PC-3 (cell line): ENCODE data around the gene IL6ST. TPM values are rescaled to one million over a fixed set of nuclear protein-coding genes. Genes with fewer than 3 reads are reported as not detected.
"Not testable (repeated sequence)": the region's sequence is repeated elsewhere in the genome, so short reads cannot be mapped to it uniquely, and the experiment has no call there.

Experiments used
- ATAC-seq: fragments of 200-7000 bp; cut with Tn5 transposase; 2 replicates; pipeline ENCODE4 v1.9.1; 2020; ENCODE audit warnings: mild to moderate bottlenecking, moderate library complexity
- BruUV-seq: library from RNA; stranded (reverse); fragments of 400-500 nt; replicated peaks from 2 replicates; lab custom pipeline; 2021; lab: Mats Ljungman, UMichigan
- CTCF ChIA-PET: fragments of 300-600 bp; sonication (Branson Sonifier 250); formaldehyde crosslinking; loops from one replicate; lab custom pipeline; 2022; ENCODE audit warnings: antibody characterized with exemption; lab: Charles Lee
- POLR2A ChIA-PET: fragments of 300-600 bp; sonication (Branson Sonifier 250); formaldehyde crosslinking; loops from one replicate; lab custom pipeline; 2022; ENCODE audit warnings: antibody characterized with exemption; ENCODE audit not compliant: unreplicated experiment; lab: Charles Lee
- DNase-seq: peaks from one replicate; pipeline ENCODE4 v3.0.0-alpha.2; 2015
- H2AFZ ChIP-seq: fragments of 300-600 bp; sonication (generic); 2 replicates; pipeline ENCODE4 v1.6.0; 2016; ENCODE audit warnings: antibody characterized with exemption, low read length
- H3F3A ChIP-seq: fragments of 300-600 bp; sonication (generic); one replicate; pipeline ENCODE4 v1.6.0; 2017; ENCODE audit warnings: antibody characterized with exemption, low read length, control low read depth, mild to moderate bottlenecking; ENCODE audit not compliant: unreplicated experiment
- H3K27ac ChIP-seq: fragments of 300-600 bp; sonication (generic); 2 replicates; pipeline ENCODE4 v1.5.1; 2016; ENCODE audit warnings: mild to moderate bottlenecking, low read length
- H3K27me3 ChIP-seq: fragments of 300-600 bp; sonication (generic); 2 replicates; pipeline ENCODE4 v1.6.1; 2016; ENCODE audit warnings: low read length, mixed read lengths
- H3K36me3 ChIP-seq: fragments of 300-600 bp; sonication (generic); 2 replicates; pipeline ENCODE4 v1.6.1; 2016; ENCODE audit warnings: low read depth, mixed run types, low read length, mixed read lengths
- H3K4me1 ChIP-seq: fragments of 300-600 bp; sonication (generic); 2 replicates; pipeline ENCODE4 v1.5.1; 2016; ENCODE audit warnings: low read length; ENCODE audit not compliant: insufficient read depth
- H3K4me2 ChIP-seq: fragments of 300-600 bp; sonication (generic); 2 replicates; pipeline ENCODE4 v1.6.0; 2016; ENCODE audit warnings: low read length
- H3K4me3 ChIP-seq: fragments of 300-600 bp; sonication (generic); 2 replicates; pipeline ENCODE4 v1.5.1; 2016; ENCODE audit warnings: mild to moderate bottlenecking, low read length, mixed read lengths
- H3K79me2 ChIP-seq: fragments of 300-600 bp; sonication (generic); 2 replicates; pipeline ENCODE4 v1.6.1; 2017; ENCODE audit warnings: low read length, mixed read lengths
- H3K9ac ChIP-seq: fragments of 300-600 bp; sonication (generic); 2 replicates; pipeline ENCODE4 v1.6.0; 2016; ENCODE audit warnings: mild to moderate bottlenecking, low read length
- H3K9me2 ChIP-seq: fragments of 300-600 bp; sonication (generic); replicated peaks from 2 replicates; pipeline ENCODE4 v1.6.1; 2016; ENCODE audit warnings: mixed run types, low read length, mixed read lengths
- H3K9me3 ChIP-seq: fragments of 300-600 bp; sonication (generic); 2 replicates; pipeline ENCODE4 v1.6.1; 2016; ENCODE audit warnings: low read length, mixed read lengths
- H4K20me1 ChIP-seq: fragments of 300-600 bp; sonication (generic); 2 replicates; pipeline ENCODE4 v1.6.1; 2016; ENCODE audit warnings: low read length, mixed read lengths
- CTCF ChIP-seq: fragments of 300-600 bp; sonication (generic); conservative IDR thresholded peaks from 2 replicates; pipeline ENCODE4 v1.5.1; 2017; ENCODE audit warnings: antibody characterized with exemption, low read depth, mild to moderate bottlenecking, low read length
- EZH2 ChIP-seq: fragments of 300-600 bp; sonication (generic); IDR thresholded peaks from one replicate; pipeline ENCODE4 v1.6.1; 2017; ENCODE audit warnings: antibody characterized with exemption, mild to moderate bottlenecking, low read length; ENCODE audit not compliant: unreplicated experiment
- EZH2phosphoT487 ChIP-seq: fragments of 300-600 bp; sonication (generic); IDR thresholded peaks from 2 replicates; pipeline ENCODE4 v1.6.1; 2018; ENCODE audit warnings: mild to moderate bottlenecking, antibody characterized with exemption, low read length, borderline replicate concordance
- intact Hi-C: fragments of 100-400 bp; cut with micrococcal nuclease; formaldehyde crosslinking; loops from 2 replicates; pipeline ENCODE4 v1.9.0; 2023
- total RNA-seq: library from RNA; depleted of rRNA; stranded (reverse); fragments of >200 nt; gene quantifications from 2 replicates; pipeline ENCODE4 v1.2.3, GENCODE V29; 2014

The IL6ST gene
- total RNA-seq, 1 experiment from 2014 or later: 28.0 TPM

- Histone ChIP-seq H3K9me2 (no peaks in the 10 kb centered on the region), H3K36me3 (no peaks in the 10 kb centered on the region), H3K4me2 (no peak overlapping the region), H3K27me3 (no peaks in the 10 kb centered on the region), H3K9ac (no peak overlapping the region), H4K20me1 (no peaks in the 10 kb centered on the region), H3K4me1 (0 out of 2 replicates have a peak, but pooled peaks cover under 1% of the 10 kb centered on the region), H3K4me3 (no peak overlapping the region), H3K27ac (no peak overlapping the region), H3F3A (no peaks in the 10 kb centered on the region), H2AFZ (no peak overlapping the region), H3K9me3 (no peaks in the 10 kb centered on the region), H3K79me2 (no peaks in the 10 kb centered on the region)
- DNase-seq (no peak), ATAC-seq (no peak)
- POLR2A ChIA-PET: no interaction called here
- TF ChIP-seq EZH2phosphoT487: no peak
- BruUV-seq: no TSS peak
- intact Hi-C loops: no loop called here
- CTCF ChIA-PET: no interaction called here
These were observed 24.8 kb upstream of the IL6ST start for GRCh38 chr5:56019306-56020272.

GRCh38 chr5:56018832-56019231 lies 24.1 kb upstream of the IL6ST start:
- CTCF ChIA-PET: no interaction called here
- POLR2A ChIA-PET: no interaction called here
- TF ChIP-seq EZH2 (no peak), EZH2phosphoT487 (no peak), CTCF (no peak)
- no peaks in the 10 kb centered on the region for H3K36me3 ChIP-seq
- no peaks in the 10 kb centered on the region for H4K20me1 ChIP-seq
- no peaks in the 10 kb centered on the region for H3K9me3 ChIP-seq
- no peaks in the 10 kb centered on the region for H3K27me3 ChIP-seq
- no peaks in the 10 kb centered on the region for H3K4me1 ChIP-seq
- BruUV-seq: no TSS peak
- H3K4me2 ChIP-seq: no peak overlapping the region
- no peak overlapping the region for H3K9ac ChIP-seq
- DNase-seq (no peak), ATAC-seq (no peak)
- H3K4me3 ChIP-seq: no peak overlapping the region
- no peaks in the 10 kb centered on the region for H3K79me2 ChIP-seq
- no peak overlapping the region for H3K27ac ChIP-seq
- intact Hi-C loops: no loop called here
- H2AFZ ChIP-seq: no peak overlapping the region
- no peaks in the 10 kb centered on the region for H3F3A ChIP-seq
- no peaks in the 10 kb centered on the region for H3K9me2 ChIP-seq

- H3K4me2 ChIP-seq, H3K27ac ChIP-seq, H3K9me2 ChIP-seq, BruUV-seq, H3K4me3 ChIP-seq, H3F3A ChIP-seq, ATAC-seq, H3K27me3 ChIP-seq, H4K20me1 ChIP-seq, H3K36me3 ChIP-seq, H3K9ac ChIP-seq, CTCF ChIA-PET, H3K79me2 ChIP-seq, H2AFZ ChIP-seq, POLR2A ChIA-PET, H3K9me3 ChIP-seq, intact Hi-C loops, DNase-seq: not testable (repeated sequence)
- peaks cover 20% of the 10 kb centered on the region for H3K4me1 ChIP-seq
These were observed 19.9 kb upstream of the IL6ST start for GRCh38 chr5:56014701-56015100.

- H3K9me2 ChIP-seq, ATAC-seq, intact Hi-C loops, H3K36me3 ChIP-seq, H2AFZ ChIP-seq, CTCF ChIA-PET, H3K9ac ChIP-seq, H3K27me3 ChIP-seq, H3K79me2 ChIP-seq, H3K27ac ChIP-seq, H3K4me3 ChIP-seq, H4K20me1 ChIP-seq, H3F3A ChIP-seq, BruUV-seq, DNase-seq, POLR2A ChIA-PET, H3K4me2 ChIP-seq, H3K9me3 ChIP-seq: not testable (repeated sequence)
- H3K4me1 ChIP-seq: peaks cover 20% of the 10 kb centered on the region
These were observed 19.2 kb upstream of the IL6ST start for GRCh38 chr5:56013939-56014338.
